ENCODE measurements around the gene TBC1D3B. TPM values are rescaled to one million over a fixed set of nuclear protein-coding genes. Genes with fewer than 3 reads are reported as not detected.
"Not testable (repeated sequence)": the region's sequence is repeated elsewhere in the genome, so short reads cannot be mapped to it uniquely, and the experiment has no call there.

The TBC1D3B gene
- total RNA-seq, 1 donor from 2014 or later, result 12.9 TPM

GRCh38 chr17:36181446-36182175 is 5.2 kb upstream of the TBC1D3B start:
- intact Hi-C loops (cut with micrococcal nuclease), result not testable (repeated sequence)

- intact Hi-C loops (cut with micrococcal nuclease), result not testable (repeated sequence)
Measured at GRCh38 chr17:36168836-36169235, 7.6 kb downstream of the TBC1D3B start.

- intact Hi-C loops (cut with micrococcal nuclease), result loop anchor here (10.0 kb wide), 1 partner anchor 331 kb away; the partner anchor contains the start of gene ZNHIT3
Measured at GRCh38 chr17:36153895-36154610, 22.4 kb downstream of the TBC1D3B start.

- intact Hi-C loops (cut with micrococcal nuclease), result loop anchor here (10.0 kb wide), 1 partner anchor 332 kb away; the partner anchor contains the start of gene ZNHIT3
Measured at GRCh38 chr17:36152639-36153120, 23.8 kb downstream of the TBC1D3B start.

GRCh38 chr17:36151891-36152638 is 24.4 kb downstream of the TBC1D3B start:
- intact Hi-C loops (cut with micrococcal nuclease), result loop anchor here (10.0 kb wide), 1 partner anchor 333 kb away; the partner anchor contains the start of gene ZNHIT3

- intact Hi-C loops (cut with micrococcal nuclease), result loop anchor here (1.0 to 5.0 kb wide), 5 partner anchors 77 to 383 kb away; no protein-coding TSS in a partner anchor
Measured at GRCh38 chr17:36149296-36149820, 27.1 kb downstream of the TBC1D3B start.

- intact Hi-C loops (cut with micrococcal nuclease), result loop anchor here (1.0 to 5.0 kb wide), 5 partner anchors 76 to 382 kb away; no protein-coding TSS in a partner anchor
Measured at GRCh38 chr17:36148559-36149295, 27.7 kb downstream of the TBC1D3B start.

- intact Hi-C loops (cut with micrococcal nuclease), result loop anchor here (5.0 kb wide), 1 partner anchor 75 kb away; no protein-coding TSS in a partner anchor
Measured at GRCh38 chr17:36147601-36148000, 28.8 kb downstream of the TBC1D3B start.

GRCh38 chr17:36144981-36145729 is 31.3 kb downstream of the TBC1D3B start:
- intact Hi-C loops (cut with micrococcal nuclease), result loop anchor here (5.0 kb wide), 1 partner anchor 73 kb away; no protein-coding TSS in a partner anchor

GRCh38 chr17:36144014-36144413 is 32.4 kb downstream of the TBC1D3B start:
- intact Hi-C loops (cut with micrococcal nuclease), result no loop called here

- intact Hi-C loops (cut with micrococcal nuclease), result no loop called here
Measured at GRCh38 chr17:36142806-36143205, 33.6 kb downstream of the TBC1D3B start.

GRCh38 chr17:36142235-36142634 is 34.2 kb downstream of the TBC1D3B start:
- intact Hi-C loops (cut with micrococcal nuclease), result no loop called here

GRCh38 chr17:36136439-36136838 is 40.0 kb downstream of the TBC1D3B start:
- intact Hi-C loops (cut with micrococcal nuclease), result no loop called here

GRCh38 chr17:36136036-36136435 is 40.4 kb downstream of the TBC1D3B start:
- intact Hi-C loops (cut with micrococcal nuclease), result no loop called here

GRCh38 chr17:36135465-36135864 is 41.0 kb downstream of the TBC1D3B start:
- intact Hi-C loops (cut with micrococcal nuclease), result no loop called here

- intact Hi-C loops (cut with micrococcal nuclease), result no loop called here
Measured at GRCh38 chr17:36133602-36134236, 42.7 kb downstream of the TBC1D3B start.

- intact Hi-C loops (cut with micrococcal nuclease), result no loop called here
Measured at GRCh38 chr17:36132421-36132831, 44.0 kb downstream of the TBC1D3B start.

GRCh38 chr17:36131931-36132330 is 44.5 kb downstream of the TBC1D3B start:
- intact Hi-C loops (cut with micrococcal nuclease), result no loop called here

- intact Hi-C loops (cut with micrococcal nuclease), result no loop called here
Measured at GRCh38 chr17:36131421-36131820, 45.0 kb downstream of the TBC1D3B start.
